Measurements from ENCODE around the gene HDAC4.

GRCh38 chr2:239112127-239112774 lies 288.6 kb downstream of the HDAC4 start:
- no peak for TF ChIP-seq CTCF (IDR thresholded peaks at IDR 0.05)
- TF ChIP-seq POLR2A (IDR thresholded peaks at IDR 0.05): no peak
